Transverse colon (tissue), 3 donors: ENCODE data around the gene C2orf80.

ENCODE experiments used
- EP300 ChIP-seq: sonication (generic); formaldehyde crosslinking; IDR thresholded peaks from one replicate; pipeline ENCODE4 v1.6.1; 2017; ENCODE audit warnings: antibody characterized with exemption, low read depth
- POLR2A ChIP-seq: fragments of 450-650 bp; IDR thresholded peaks from one replicate; pipeline ENCODE4 v1.6.1; 2016; ENCODE audit warnings: antibody characterized with exemption, mild to moderate bottlenecking, moderate library complexity
- TF ChIP-seq, protein P1 (sequence below), 5 experiments: fragments of 200-600 bp in 3 of 5; fragments of 450-650 bp in 2 of 5; sonication (generic) in 3 of 5; IDR thresholded peaks; 1 replicate in 2 of 5; 2 replicates in 3 of 5; pipeline ENCODE4 v1.5.1; 2016 to 2017; ENCODE audit warnings: antibody characterized with exemption in 5 of 5, inconsistent platforms in 3 of 5, mild to moderate bottlenecking in 2 of 5, moderate library complexity in 1 of 5

DNA sequence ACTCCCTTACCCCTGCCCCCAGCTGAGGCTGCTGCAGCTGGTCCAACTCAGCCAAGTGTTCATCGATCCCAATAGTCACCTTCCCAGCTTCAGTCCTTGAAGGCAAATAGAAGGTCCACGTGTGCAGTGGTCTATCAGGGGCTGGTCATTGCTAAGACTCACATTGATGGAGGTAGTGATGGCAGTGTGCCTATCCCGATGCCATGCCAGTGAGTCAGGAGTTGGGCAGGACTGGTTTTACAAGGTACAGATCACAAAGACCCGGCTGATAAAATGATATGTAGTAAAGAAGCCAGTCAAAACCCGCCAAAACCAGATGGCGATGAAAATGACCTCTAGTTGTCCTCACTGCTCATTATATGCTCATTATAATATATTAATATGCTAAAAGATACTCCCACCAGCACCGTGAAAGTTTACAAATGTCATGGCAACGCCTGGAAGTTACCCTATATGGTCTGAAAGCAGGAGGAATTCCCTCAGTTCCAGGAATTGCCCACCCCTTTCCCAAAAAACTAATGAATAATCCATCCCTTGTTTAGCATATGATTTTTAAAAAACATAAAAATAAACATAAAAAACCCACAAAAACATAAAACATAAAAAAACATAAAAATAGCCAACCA lies 2.9 kb upstream of the C2orf80 start:
- TF ChIP-seq POLR2A (no peak), EP300 (no peak)
- TF ChIP-seq, protein P1, sequence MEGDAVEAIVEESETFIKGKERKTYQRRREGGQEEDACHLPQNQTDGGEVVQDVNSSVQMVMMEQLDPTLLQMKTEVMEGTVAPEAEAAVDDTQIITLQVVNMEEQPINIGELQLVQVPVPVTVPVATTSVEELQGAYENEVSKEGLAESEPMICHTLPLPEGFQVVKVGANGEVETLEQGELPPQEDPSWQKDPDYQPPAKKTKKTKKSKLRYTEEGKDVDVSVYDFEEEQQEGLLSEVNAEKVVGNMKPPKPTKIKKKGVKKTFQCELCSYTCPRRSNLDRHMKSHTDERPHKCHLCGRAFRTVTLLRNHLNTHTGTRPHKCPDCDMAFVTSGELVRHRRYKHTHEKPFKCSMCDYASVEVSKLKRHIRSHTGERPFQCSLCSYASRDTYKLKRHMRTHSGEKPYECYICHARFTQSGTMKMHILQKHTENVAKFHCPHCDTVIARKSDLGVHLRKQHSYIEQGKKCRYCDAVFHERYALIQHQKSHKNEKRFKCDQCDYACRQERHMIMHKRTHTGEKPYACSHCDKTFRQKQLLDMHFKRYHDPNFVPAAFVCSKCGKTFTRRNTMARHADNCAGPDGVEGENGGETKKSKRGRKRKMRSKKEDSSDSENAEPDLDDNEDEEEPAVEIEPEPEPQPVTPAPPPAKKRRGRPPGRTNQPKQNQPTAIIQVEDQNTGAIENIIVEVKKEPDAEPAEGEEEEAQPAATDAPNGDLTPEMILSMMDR (IDR thresholded peaks at IDR 0.05), result no peak
